T1000 (cell line): ENCODE measurements around the gene PLD3.

Experiments
- DNase-seq: peaks from one replicate; lab custom pipeline; 2025; ENCODE audit warnings: mixed read lengths; lab: John Stamatoyannopoulos, UW

PLD3 gene, protein sequence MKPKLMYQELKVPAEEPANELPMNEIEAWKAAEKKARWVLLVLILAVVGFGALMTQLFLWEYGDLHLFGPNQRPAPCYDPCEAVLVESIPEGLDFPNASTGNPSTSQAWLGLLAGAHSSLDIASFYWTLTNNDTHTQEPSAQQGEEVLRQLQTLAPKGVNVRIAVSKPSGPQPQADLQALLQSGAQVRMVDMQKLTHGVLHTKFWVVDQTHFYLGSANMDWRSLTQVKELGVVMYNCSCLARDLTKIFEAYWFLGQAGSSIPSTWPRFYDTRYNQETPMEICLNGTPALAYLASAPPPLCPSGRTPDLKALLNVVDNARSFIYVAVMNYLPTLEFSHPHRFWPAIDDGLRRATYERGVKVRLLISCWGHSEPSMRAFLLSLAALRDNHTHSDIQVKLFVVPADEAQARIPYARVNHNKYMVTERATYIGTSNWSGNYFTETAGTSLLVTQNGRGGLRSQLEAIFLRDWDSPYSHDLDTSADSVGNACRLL

DNA sequence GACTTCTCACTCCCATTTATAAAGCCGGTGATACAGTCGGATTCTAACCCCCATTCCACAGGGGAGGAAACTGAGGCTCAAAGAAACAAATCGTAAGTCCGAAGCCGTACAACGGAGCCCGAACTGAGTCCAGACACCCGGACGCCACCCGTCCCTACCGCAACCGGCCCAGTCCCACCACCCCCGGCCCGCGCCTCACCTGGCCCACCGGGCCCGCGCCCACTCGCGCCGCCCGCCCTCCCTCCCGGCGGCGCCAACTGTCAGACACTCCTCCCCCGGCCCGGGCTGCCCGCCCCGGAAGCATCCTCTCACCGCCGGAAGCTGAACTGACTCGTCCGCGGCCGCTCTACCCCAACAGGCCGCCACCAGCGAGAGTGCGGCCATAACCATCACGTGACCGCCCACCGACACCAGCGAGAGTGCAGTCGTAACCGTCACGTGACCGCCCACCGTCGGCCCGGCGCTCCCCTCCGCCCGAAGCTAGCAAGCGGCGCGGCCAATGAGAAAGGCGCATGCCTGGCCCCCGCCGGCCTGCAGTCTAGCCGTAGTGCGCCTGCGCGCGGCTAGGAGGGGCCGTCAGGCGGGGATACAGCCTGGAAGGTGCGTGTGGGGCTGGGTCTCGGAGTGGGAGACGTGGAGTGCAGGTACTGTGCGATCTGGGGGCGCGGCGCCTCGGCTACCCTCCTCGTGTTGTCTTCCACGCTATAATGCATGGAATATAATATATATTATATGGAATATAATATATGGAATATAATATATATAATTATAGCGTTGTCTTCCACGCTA is at the start of gene PLD3, which contains the start of gene C19orf47:
PLD3 (plus strand) TSS at position 571 of the 789 bp plus-strand sequence. CDS start 17,789 bp downstream, outside the sequence.
C19orf47 (minus strand) TSS at position 273 of the 789 bp plus-strand sequence. CDS start 6,540 bp downstream, outside the sequence.
- peak; percentile 98 for DNase-seq

DNA sequence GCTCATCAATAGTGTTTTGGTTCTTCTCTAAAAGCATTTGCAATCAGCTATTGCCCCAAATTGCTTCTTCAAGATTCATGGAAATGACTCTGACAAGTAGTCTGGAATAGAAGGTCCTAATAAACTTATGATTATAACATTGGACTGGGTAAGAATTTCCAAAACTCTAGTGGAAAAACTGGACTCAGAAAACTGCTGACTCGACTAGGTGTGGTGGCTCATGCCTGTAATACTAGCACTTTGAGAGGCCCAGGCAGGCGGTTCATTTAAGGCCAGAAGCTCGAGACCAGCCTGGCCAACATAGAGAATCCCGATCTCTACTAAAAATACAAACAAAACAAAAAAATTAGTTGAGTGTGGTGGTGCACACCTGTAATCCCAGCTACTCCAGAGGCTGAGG is 47.8 kb upstream of the PLD3 start:
- DNase-seq = no peak

DNA sequence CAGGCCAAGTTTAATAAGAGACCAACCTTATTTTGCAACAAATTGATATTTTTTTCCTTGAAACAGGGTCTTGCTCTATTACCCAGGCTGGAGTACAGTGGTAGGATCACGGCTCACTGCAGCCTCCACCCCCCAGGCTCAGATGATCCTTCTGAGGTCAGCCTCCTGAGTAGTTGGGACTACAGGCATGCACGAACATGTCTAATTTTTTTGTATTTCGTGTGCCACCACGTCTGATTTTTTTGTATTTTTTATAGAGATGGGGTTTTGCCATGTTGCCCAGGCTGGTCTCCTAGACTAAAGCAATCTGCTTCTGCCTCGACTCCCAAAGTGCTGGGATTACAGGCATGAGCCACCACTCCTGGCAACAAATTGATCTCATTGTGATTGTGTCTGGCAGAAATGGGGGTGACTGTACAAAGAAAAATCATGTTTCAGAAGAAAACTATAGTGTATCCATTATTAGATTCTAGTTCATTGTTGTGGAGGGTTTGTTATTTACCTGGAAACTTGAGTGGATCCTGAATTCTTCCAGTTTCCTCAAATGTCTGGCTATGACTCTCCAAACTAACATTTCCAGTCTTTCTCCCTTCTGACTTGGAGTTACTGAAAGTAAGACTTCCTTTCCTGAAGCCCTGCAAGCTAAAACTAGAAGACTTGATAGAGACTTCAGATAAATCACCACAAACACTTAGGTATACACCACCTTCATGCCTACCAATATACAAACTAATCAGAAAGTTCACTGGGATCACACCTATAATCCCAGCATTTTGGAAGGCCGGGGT is 46.1 kb upstream of the PLD3 start:
- no peak for DNase-seq

DNA sequence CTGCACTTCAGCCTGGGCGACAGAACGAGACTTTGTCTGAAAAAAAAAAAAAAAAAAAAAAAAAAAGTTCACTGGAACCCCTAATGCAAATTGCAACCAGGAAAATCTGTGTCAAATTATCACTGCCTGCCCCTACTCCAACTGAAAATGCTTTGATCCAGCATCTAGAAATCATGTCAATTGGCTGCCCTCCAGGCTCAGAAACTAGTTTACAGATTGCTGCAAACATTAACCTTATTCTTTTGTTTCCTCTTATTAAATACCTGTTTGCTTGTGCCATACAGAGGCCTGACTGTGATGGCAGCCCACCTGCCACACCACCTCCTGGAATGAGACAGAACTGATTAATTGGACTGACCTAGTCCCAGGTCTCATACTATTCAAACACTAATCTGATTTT is 44.7 kb upstream of the PLD3 start:
- no peak for DNase-seq

DNA sequence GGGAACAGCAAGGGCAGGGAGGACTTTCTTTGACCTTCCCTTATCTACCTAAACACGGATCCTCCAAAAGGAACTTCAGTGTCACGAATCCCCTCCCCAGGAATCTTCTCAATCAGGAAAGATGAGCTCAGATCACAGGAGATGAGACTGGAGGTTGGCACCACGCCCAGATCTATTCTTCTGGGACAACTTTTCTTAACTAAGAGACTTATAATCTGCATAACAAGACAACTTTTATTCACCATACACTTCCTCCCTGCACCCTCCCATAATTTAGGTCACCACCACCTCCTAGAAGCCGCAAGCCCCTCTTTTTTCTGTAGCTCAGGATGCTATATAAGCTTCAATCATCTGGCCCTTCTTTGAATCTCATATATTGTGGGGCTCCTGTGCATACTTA is 44.2 kb upstream of the PLD3 start:
- no peak for DNase-seq

DNA sequence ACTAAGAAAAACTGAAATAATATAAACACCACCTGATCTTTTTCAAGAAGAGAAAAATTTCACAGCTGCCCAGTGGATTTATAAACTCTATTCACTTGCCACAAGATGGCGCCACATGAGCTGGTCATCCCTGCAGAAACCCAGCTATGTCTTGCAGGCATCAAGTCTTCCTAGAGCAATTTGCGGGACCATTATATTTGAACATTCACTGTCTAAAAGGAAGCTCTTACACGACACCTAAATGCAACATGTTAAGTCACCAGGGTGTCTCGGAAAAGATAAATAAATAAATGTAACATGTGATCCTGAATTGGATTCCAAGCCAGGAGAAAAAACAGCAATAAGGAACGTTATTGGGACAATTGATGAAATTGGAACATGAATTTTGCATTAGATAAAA is 43.1 kb upstream of the PLD3 start:
- DNase-seq = peak; percentile 24

DNA sequence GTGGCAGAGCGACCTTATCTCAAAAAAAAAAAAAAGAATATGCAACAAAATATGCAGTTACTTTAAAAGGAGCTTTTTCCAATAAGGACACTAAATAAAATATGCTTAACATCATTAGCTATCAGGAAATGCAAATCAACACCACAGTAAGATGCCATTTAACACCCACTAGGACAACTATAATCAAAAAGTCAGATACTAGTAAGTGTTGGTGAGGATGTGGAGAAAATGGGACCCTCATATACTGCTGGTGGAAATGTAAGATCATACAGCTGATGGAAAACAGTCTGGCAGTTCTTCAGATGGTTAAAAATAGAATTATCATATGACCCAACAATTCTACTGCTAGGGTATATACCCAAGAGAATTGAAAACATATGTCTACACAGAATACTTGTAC is 38.8 kb upstream of the PLD3 start:
- DNase-seq = no peak

DNA sequence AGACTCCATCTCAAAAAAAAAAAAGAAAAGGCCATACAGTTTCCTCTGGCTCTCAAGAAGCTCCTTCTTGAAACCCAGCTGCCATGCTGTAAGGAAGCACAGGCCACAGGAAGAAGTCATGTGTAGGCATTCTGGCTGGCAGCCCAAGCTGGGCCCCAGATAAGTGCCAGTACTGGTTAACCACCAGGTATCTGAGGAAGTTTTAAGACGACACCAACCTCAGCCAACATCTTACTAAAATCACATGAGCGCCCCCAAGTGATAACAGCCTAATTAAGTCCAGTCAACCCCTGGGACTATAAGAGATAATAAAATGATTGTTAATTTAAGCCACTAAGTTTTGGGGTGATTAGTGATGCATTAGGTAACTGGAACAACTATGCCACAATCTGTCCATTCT is 36.0 kb upstream of the PLD3 start:
- DNase-seq = no peak

DNA sequence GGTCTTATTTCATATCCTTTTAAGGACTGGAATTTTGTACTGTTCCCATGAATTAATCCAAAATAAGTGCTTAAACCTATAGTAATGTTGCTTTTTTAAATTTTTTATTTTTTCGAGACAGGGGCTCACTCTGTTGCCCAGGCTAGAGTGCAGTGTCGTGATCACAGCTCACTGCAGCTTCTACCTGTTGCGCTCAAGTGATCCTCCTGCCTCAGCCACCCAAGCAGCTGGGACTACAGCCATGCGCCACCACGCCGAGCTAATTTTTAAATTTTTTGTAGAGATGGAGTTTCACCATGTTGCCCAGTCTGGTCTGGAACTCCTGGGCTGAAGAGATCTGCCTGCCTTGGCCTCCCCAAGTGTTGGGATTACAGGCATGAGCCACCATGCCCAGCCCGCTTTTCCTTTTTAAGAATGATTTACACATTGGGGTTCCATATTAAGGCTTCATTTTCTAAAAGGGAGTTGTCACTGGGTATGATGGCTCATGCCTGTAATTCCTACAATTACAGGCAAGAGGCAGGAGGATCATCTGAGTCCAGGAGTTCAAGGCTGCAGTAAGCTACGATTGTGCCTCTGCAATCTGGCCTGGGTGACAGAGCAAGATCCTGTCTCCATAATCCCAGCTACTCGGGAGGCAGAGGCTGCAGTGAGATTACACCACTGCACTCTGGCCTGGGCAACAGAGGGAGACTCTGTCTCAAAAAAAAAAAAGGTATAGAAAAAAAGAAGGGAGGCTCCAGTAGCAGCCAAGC is 35.1 kb upstream of the PLD3 start:
- no peak for DNase-seq

DNA sequence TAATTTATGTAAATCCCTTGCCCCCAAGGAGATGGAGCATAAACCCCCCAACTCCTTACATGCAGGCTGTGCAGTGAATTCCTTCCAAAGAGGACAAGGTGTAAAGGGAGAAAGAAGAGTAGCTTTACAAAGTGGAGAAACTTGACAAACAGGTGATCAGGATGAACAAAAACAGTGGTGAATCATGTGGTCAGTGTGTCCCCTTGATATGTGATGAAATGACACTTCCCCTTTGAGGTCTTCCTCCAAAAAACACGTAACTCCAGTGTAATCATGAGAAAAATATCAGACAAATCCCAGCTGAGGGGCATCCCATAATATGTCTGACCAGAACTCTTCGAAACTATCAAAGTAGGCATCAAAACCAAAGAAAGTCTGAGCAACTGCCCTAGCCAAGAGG is 33.8 kb upstream of the PLD3 start:
- no peak for DNase-seq

DNA sequence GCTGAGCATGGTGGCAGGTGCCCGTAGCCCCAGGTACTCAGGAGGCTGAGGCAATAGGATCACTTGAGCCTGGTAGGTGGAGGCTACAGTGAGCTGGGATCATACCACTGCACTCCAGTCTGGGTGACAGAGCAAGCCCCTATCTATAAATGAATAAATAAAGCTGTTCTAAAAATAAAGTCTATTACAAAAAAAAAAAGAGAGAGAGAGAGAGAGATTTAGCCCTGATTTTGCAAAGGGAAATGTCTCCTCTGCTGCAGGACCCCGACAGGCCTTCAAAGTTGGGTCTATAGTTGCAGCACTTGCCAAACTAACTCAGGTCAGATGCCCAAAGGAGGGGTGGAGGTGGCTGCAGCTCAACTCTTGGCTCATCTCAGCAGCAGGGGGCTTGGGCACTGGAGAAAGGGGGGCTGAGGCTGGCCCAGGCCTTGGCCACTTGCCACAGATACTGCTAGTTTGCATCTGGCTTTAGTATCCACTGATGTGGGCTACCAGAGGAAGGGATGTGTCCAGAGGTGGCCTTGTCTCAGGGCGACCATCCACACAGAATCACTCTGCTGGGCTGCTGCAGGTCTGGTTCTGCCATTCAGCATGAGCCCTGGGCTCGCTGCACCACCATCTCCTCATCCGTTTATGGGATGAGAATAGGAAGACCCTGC is 32.6 kb upstream of the PLD3 start:
- no peak for DNase-seq

DNA sequence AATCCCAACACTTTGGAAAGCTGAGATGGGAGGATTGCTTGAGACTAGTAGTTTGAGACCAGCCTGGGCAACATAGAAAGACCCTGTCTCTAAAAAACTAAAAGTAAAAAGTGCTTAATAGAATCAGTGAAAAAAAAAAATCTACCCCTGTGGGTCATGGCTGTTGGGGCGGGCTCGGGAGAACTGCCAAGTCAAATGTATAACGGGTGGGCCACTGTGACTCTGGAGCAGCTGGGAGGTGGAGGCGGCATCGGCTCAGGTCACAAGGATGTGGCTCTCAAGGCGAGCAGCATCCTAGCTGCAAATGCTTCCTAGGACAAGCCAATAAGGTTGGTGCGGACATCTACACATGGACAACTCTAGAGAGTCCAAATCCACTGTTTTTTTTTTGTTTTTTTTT is 31.2 kb upstream of the PLD3 start:
- no peak for DNase-seq

DNA sequence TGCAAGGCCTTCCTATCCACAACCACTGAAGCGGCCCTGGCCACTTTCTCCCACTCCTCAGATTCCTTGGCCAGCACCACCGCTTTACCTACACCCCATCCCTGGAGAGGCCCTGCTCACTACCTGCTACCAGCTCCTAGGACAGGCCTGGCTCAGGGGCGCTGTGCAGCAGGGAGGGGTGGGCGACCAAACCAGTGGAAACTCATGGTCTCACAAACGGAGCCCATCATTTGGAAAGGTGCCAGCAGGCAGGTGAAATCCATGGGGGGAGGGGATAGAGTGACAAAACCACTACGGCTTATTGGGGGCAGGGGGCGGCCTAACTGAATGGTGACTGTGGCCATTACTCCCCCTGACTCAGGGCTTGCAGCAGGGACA is 27.9 kb upstream of the PLD3 start:
- DNase-seq = no peak

DNA sequence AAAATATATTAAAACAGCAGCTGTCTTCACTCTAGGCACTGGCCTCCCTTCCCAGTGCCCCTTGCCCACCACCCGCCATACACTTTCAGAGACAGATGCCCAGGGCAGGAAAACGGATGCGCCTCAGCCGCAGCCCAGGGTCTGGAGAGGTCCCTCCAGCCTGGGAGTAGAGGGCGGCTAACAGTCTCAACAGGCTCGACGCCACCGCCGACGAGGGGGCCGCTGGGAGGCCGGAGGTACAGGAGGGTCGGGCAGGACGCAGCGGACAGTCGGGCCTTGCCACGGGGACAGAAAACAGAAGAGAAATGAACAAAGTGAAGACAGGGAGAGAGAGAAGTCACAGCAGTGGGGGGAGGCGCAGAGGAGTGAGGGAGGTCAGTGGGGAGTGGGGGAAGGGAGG is 27.4 kb upstream of the PLD3 start:
- no peak for DNase-seq

DNA sequence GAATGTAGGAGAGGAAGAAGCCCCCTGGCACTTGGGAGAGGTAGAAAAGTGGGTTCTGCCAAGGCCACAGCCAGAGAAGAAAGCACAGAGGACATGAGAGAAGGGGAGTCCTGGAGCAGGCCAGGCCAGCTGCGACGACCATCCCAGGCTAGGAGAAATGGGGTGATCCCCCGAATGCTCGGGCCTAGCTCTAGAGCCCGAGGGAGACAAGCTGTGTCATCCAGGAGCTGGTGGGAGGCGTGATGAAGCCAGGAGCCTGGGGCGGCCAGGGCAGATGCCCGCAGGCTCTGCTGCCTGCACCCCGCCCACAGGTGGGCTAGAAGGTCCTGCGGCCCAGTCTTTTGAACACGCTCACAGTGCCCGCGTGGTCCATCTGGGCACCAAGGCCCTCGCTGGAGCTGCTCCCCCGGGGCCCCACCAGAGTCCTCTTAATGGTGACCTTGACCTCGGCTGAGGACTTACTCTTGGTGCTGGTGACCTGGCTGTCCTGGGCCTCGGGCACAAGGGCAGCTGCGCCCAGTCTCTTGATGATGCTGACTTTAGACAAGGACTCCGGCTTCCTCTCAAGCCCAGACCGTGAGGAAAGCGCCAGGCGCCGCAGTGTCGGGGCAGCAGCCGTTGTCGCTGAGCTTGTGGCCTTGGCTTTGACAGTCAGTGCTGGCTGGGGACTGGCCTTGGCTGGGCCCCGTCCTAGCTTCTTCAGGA is 26.8 kb upstream of the PLD3 start:
- DNase-seq = no peak

DNA sequence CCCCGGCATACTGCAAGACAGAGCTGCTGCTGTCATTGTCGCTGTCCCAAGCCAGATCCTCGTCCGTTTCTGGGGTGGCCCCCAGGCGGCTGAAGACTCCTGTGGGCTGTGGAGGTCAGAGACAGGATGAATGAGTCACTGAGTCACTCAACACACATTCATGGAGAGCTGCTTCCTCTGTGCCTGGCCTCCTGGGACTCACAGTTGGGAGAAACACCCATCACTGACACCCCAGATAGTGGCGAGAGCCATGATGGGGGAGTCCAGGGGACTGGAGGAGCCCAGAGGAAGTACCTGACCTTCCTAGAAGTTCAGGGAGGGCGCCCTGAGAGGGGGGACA is 26.3 kb upstream of the PLD3 start:
- DNase-seq = no peak

DNA sequence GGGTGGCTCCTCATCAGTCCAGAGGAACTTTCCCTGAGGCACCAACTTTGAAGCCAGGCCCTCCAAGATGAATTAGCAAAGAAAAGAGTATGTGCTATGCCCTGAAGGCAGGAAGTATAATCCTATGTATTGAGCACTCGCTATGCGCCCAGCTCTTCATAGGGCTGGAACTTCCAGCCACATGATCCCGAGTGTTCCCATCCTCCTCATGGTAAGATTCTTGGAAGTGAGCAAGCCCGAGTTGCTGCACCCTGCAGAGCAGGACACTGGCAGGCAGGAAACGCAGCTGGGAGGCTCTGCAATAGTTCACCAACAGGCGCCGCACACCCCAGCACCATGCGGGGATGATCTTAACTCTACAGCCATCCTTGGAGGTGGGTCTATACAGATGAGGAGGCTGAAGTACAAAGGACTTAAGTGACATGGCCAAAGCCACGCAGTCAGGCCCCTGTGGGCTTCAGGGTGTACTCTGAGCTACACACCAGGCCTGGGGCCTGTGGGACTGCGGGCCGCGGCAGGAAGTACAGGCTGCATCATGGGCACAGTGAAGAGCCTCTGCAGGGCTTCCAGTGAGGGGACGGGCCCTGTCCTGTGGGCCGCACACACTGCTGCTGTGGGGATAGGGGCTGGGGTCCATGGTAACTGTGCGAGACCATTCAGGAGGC is 25.4 kb upstream of the PLD3 start:
- no peak for DNase-seq

DNA sequence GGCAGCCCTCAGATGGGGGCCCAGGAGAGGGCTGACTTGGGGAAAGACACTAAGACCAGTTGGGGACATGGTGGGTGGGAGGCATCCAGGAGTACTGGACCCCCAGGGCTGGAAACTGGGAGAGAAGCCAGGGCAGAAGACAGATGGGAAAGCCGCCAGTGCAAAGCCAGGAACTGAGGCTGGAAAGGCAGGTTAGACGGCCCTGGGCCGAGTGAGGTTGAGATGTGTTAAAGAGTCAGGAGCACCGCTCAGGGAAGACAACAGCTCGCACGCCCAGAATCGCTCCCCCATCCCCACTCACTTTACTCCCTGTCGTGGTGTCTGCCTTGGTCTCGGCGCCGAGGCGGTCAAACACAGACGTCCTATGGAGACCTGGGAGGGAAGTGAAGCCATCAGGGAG is 24.8 kb upstream of the PLD3 start:
- DNase-seq = no peak

DNA sequence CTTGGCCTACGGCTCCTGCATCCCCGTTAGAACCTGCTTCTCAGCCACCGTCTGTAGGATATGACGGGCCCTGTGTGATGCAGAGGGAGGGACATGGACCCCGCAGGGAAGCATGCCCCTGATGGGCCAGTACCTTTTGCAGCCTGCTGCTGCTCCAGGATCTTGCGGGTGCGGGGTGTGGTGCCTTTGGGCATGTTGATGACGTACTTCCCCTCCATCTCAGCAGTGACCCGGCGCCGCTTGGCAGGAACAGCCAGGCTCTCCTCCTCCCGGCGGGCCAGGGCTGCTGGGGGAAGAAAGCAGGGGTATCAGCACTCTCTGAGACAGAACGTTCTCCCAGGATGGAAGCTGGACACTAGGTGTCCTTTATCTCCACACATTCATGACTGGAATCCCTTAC is 22.3 kb upstream of the PLD3 start:
- DNase-seq = no peak

DNA sequence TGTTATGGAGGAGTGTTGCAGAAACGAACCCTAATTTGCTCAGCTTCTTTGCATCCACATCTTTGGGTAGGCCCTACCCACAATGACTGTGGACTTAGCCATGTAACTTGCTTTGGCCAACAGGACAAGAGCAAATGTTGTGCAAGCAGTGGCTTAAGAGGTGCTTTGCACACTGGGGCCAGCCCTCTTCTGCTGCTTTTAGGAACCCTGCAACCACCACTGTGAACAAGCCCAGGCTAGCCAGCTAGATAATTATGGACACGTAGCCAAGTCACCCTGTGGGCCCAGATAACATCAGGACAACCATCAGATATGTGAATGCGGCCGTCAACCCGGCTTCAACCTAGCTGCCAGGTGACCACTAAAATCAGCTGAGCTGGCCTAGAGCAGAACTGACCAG is 17.4 kb upstream of the PLD3 start:
- no peak for DNase-seq
